ENCODE measurements around the gene RBM23. TPM values are rescaled to one million over a fixed set of nuclear protein-coding genes. Genes with fewer than 3 reads are reported as not detected.

RBM23 gene
- total and polyA plus RNA-seq, 9 of the 15 experiments (the other 6 are each of a cell fraction or from before 2014, with no cell fraction given) = 46.0 to 102 (median 58.5) TPM

DNA sequence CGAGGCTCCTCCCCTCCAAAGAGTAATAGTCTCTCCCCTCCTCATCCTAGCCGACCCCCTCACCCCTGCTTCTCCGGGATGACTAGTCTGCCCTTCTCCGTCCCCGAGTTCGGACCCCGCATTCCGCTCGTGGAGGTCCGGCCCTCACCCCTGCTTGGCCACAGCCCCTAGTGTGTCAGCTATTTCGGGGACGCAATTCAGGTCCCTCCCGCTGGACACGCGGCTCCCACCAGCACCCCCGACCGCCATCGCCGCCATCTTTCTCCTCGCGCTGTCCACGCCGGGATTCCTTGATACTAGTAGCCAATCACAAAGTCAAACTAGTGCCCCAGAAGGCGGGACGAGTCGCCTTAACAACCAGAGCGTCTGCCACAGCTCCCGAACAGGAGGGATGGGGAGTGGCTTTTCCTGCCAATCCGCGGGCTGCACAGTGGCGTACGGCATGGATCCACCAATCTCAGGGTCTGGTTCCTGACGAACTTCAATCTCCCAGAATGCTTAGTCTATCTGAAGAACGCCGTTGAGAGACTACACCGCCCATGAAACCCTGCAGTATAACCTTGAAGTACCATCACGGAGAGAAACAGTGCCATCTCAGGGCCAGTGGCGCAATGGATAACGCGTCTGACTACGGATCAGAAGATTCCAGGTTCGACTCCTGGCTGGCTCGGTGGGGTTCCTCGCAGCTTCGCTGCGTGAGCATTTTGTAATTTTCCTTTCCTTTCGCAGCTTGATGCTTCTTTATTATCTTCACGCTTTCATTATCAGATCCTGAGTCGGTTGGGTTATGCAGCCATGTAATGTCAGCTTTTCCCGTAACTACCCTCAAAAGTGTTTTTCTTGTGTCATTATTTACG is 10.4 kb upstream of the RBM23 start, which contains the start of gene PRMT5 (continued):
- no peak for TF ChIP-seq ZMIZ1 (IDR thresholded peaks at IDR 0.05; ENCODE audit: low read depth in 2 of 2, low read length in 2 of 2)
- TF ChIP-seq ZBTB7A (IDR thresholded peaks at IDR 0.05; ENCODE audit: borderline replicate concordance, control insufficient read depth, low read depth, low read length) = peak; percentile 63; the same call in 1 of the 2 replicates
- TF ChIP-seq, protein P1, sequence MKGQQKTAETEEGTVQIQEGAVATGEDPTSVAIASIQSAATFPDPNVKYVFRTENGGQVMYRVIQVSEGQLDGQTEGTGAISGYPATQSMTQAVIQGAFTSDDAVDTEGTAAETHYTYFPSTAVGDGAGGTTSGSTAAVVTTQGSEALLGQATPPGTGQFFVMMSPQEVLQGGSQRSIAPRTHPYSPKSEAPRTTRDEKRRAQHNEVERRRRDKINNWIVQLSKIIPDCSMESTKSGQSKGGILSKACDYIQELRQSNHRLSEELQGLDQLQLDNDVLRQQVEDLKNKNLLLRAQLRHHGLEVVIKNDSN (CRISPR knock-in tag; IDR thresholded peaks at IDR 0.05) = peak; percentile 54; the same call in 1 of the 2 replicates
- peak; percentile 91 for TF ChIP-seq MBD2 (IDR thresholded peaks at IDR 0.05; ENCODE audit: borderline replicate concordance, low read depth)
- TF ChIP-seq YY1 (IDR thresholded peaks at IDR 0.05; ENCODE audit: borderline replicate concordance in 1 of 3, control insufficient read depth in 1 of 3, extremely low read depth in 1 of 3, insufficient read depth in 3 of 3, insufficient read length in 1 of 3, insufficient replicate concordance in 2 of 3, low read depth in 1 of 3, low read length in 2 of 3) = peak; percentile 94 to 99 (median 97)
- TF ChIP-seq NCOA1 (IDR thresholded peaks at IDR 0.05; ENCODE audit: low read depth) = no peak
- TF ChIP-seq MLX (CRISPR knock-in tag; conservative IDR thresholded peaks at IDR 0.05) = 0 out of 4 replicates have a peak, but pooled peaks have one; percentile 40 to 51
- no peak for TF ChIP-seq ELF1 (tag; IDR thresholded peaks at IDR 0.05)
- TF ChIP-seq VEZF1 (CRISPR knock-in tag; IDR thresholded peaks at IDR 0.05) = peak; percentile 47; the same call in 1 of the 2 replicates
- peak; percentile 95 for TF ChIP-seq ETS1 (conservative IDR thresholded peaks at IDR 0.05; ENCODE audit: control insufficient read depth, low read depth, low read length)
- TF ChIP-seq ZNF592 (IDR thresholded peaks at IDR 0.05) = peak; percentile 90

Data from K562 (cell line).